ENCODE data around the gene SFXN1. TPM values are rescaled to one million over a fixed set of nuclear protein-coding genes. Genes with fewer than 3 reads are reported as not detected.

SFXN1 gene
- total and polyA plus RNA-seq, 2 experiments from 2014 or later = 50.3 to 96.4 TPM

GRCh38 chr5:175457466-175457865 lies 20.9 kb upstream of the SFXN1 start:
- DNase-seq = no peak
- TF ChIP-seq EZH2phosphoT487 (IDR thresholded peaks at IDR 0.05; ENCODE audit: insufficient read depth, low read depth) (no peak), EZH2 (IDR thresholded peaks at IDR 0.05; ENCODE audit: insufficient read depth, poor library complexity, severe bottlenecking) (no peak)
- H3K27me3 ChIP-seq (replicated peaks; ENCODE audit: insufficient read depth) = peaks cover 8% of the 10 kb centered on the region; the same call in 1 of the 2 replicates
- no peak overlapping the region for H3K27ac ChIP-seq
- no peak overlapping the region for H3K9ac ChIP-seq
- H3K9me3 ChIP-seq (ENCODE audit: low read depth) = no peaks in the 10 kb centered on the region
- no peaks in the 10 kb centered on the region for H3K36me3 ChIP-seq (ENCODE audit: low read depth)
- in situ Hi-C loops (cut with MboI) = no loop called here
- H4K20me1 ChIP-seq (ENCODE audit: insufficient read depth) = no peaks in the 10 kb centered on the region
- no peaks in the 10 kb centered on the region for H3K4me1 ChIP-seq (ENCODE audit: insufficient read depth)
- no peaks in the 10 kb centered on the region for H3K9me2 ChIP-seq (ENCODE audit: insufficient read depth)
- WGBS, 2 experiments (ENCODE audit: low coverage in 1 of 2, low lambda C conversion rate in 2 of 2, missing lambda C conversion rate in 2 of 2) = 16 to 34% methylated on average over 1 of the region's 1 CpG
- no peak overlapping the region for H3K4me2 ChIP-seq (ENCODE audit: unreplicated experiment)
- no peaks in the 10 kb centered on the region for H3K79me2 ChIP-seq (ENCODE audit: insufficient read depth)
- no peaks in the 10 kb centered on the region for H3F3A ChIP-seq (ENCODE audit: insufficient read depth)
- H2AFZ ChIP-seq = no peak overlapping the region
- no peak overlapping the region for H3K4me3 ChIP-seq

- H3K4me2 ChIP-seq (ENCODE audit: unreplicated experiment) = no peak overlapping the region
- no peak overlapping the region for H3K9ac ChIP-seq
- no peaks in the 10 kb centered on the region for H3K79me2 ChIP-seq (ENCODE audit: insufficient read depth)
- no peak overlapping the region for H3K27ac ChIP-seq
- no peaks in the 10 kb centered on the region for H3K9me3 ChIP-seq (ENCODE audit: low read depth)
- H3K9me2 ChIP-seq (ENCODE audit: insufficient read depth) = no peaks in the 10 kb centered on the region
- DNase-seq = peak; percentile 50
- no peak overlapping the region for H3K4me3 ChIP-seq
- no peaks in the 10 kb centered on the region for H3K36me3 ChIP-seq (ENCODE audit: low read depth)
- H3K4me1 ChIP-seq (ENCODE audit: insufficient read depth) = no peaks in the 10 kb centered on the region
- peaks cover 5% of the 10 kb centered on the region; the same call in 1 of the 2 replicates for H3K27me3 ChIP-seq (replicated peaks; ENCODE audit: insufficient read depth)
- no peak overlapping the region for H2AFZ ChIP-seq
- H3F3A ChIP-seq (ENCODE audit: insufficient read depth) = no peaks in the 10 kb centered on the region
- no peak for TF ChIP-seq EZH2 (IDR thresholded peaks at IDR 0.05; ENCODE audit: insufficient read depth, poor library complexity, severe bottlenecking)
- no peak for TF ChIP-seq EZH2phosphoT487 (IDR thresholded peaks at IDR 0.05; ENCODE audit: insufficient read depth, low read depth)
- WGBS, 2 experiments (ENCODE audit: low coverage in 1 of 2, low lambda C conversion rate in 2 of 2, missing lambda C conversion rate in 2 of 2) = 42 to 44% methylated on average over 7 of the region's 7 CpGs
- in situ Hi-C loops (cut with MboI) = no loop called here
- H4K20me1 ChIP-seq (ENCODE audit: insufficient read depth) = no peaks in the 10 kb centered on the region
These were observed 18.2 kb upstream of the SFXN1 start for GRCh38 chr5:175460126-175460525.

- Histone ChIP-seq H3K9me2 (ENCODE audit: insufficient read depth) (no peaks in the 10 kb centered on the region), H3K27me3 (replicated peaks; ENCODE audit: insufficient read depth) (peaks cover 5% of the 10 kb centered on the region; the same call in 1 of the 2 replicates), H4K20me1 (ENCODE audit: insufficient read depth) (no peaks in the 10 kb centered on the region), H3K4me2 (ENCODE audit: unreplicated experiment) (no peak overlapping the region), H3F3A (ENCODE audit: insufficient read depth) (no peaks in the 10 kb centered on the region), H3K9ac (no peak overlapping the region), H3K4me3 (no peak overlapping the region), H3K79me2 (ENCODE audit: insufficient read depth) (no peaks in the 10 kb centered on the region), H3K9me3 (ENCODE audit: low read depth) (no peaks in the 10 kb centered on the region), H3K4me1 (ENCODE audit: insufficient read depth) (no peaks in the 10 kb centered on the region), H3K36me3 (ENCODE audit: low read depth) (no peaks in the 10 kb centered on the region), H3K27ac (no peak overlapping the region), H2AFZ (no peak overlapping the region)
- 47 to 54% methylated on average over 2 of the region's 2 CpGs for WGBS, 2 experiments (ENCODE audit: low coverage in 1 of 2, low lambda C conversion rate in 2 of 2, missing lambda C conversion rate in 2 of 2)
- no peak for DNase-seq
- in situ Hi-C loops (cut with MboI) = no loop called here
- TF ChIP-seq EZH2phosphoT487 (IDR thresholded peaks at IDR 0.05; ENCODE audit: insufficient read depth, low read depth) (no peak), EZH2 (IDR thresholded peaks at IDR 0.05; ENCODE audit: insufficient read depth, poor library complexity, severe bottlenecking) (no peak)
These were observed 17.8 kb upstream of the SFXN1 start for GRCh38 chr5:175460552-175460951.

GRCh38 chr5:175461370-175461769 lies 17.0 kb upstream of the SFXN1 start:
- no peak overlapping the region for H3K4me2 ChIP-seq (ENCODE audit: unreplicated experiment)
- no peaks in the 10 kb centered on the region for H3K79me2 ChIP-seq (ENCODE audit: insufficient read depth)
- peaks cover 5% of the 10 kb centered on the region; the same call in 1 of the 2 replicates for H3K27me3 ChIP-seq (replicated peaks; ENCODE audit: insufficient read depth)
- no peaks in the 10 kb centered on the region for H3K9me2 ChIP-seq (ENCODE audit: insufficient read depth)
- H2AFZ ChIP-seq = no peak overlapping the region
- no peaks in the 10 kb centered on the region for H3K36me3 ChIP-seq (ENCODE audit: low read depth)
- no peaks in the 10 kb centered on the region for H3K4me1 ChIP-seq (ENCODE audit: insufficient read depth)
- no peak for DNase-seq
- H3K4me3 ChIP-seq = no peak overlapping the region
- in situ Hi-C loops (cut with MboI) = no loop called here
- no peaks in the 10 kb centered on the region for H3K9me3 ChIP-seq (ENCODE audit: low read depth)
- TF ChIP-seq EZH2 (IDR thresholded peaks at IDR 0.05; ENCODE audit: insufficient read depth, poor library complexity, severe bottlenecking) = no peak
- TF ChIP-seq EZH2phosphoT487 (IDR thresholded peaks at IDR 0.05; ENCODE audit: insufficient read depth, low read depth) = no peak
- H3K9ac ChIP-seq = no peak overlapping the region
- H3K27ac ChIP-seq = no peak overlapping the region
- H4K20me1 ChIP-seq (ENCODE audit: insufficient read depth) = no peaks in the 10 kb centered on the region
- WGBS, 2 experiments (ENCODE audit: low coverage in 1 of 2, low lambda C conversion rate in 2 of 2, missing lambda C conversion rate in 2 of 2) = 57 to 63% methylated on average over 13 of the region's 13 CpGs
- H3F3A ChIP-seq (ENCODE audit: insufficient read depth) = no peaks in the 10 kb centered on the region

GRCh38 chr5:175463641-175464040 lies 14.7 kb upstream of the SFXN1 start:
- Histone ChIP-seq H4K20me1 (ENCODE audit: insufficient read depth) (no peaks in the 10 kb centered on the region), H3K36me3 (ENCODE audit: low read depth) (no peaks in the 10 kb centered on the region), H3K4me2 (ENCODE audit: unreplicated experiment) (no peak overlapping the region), H3K9me2 (ENCODE audit: insufficient read depth) (no peaks in the 10 kb centered on the region), H3K27ac (no peak overlapping the region), H3K9me3 (ENCODE audit: low read depth) (no peaks in the 10 kb centered on the region), H3K9ac (no peak overlapping the region), H3F3A (ENCODE audit: insufficient read depth) (no peaks in the 10 kb centered on the region), H3K4me3 (no peak overlapping the region), H3K27me3 (replicated peaks; ENCODE audit: insufficient read depth) (peaks cover 20% of the 10 kb centered on the region), H3K4me1 (ENCODE audit: insufficient read depth) (no peaks in the 10 kb centered on the region), H2AFZ (no peak overlapping the region), H3K79me2 (ENCODE audit: insufficient read depth) (no peaks in the 10 kb centered on the region)
- 24 to 38% methylated on average over 3 of the region's 3 CpGs for WGBS, 2 experiments (ENCODE audit: low coverage in 1 of 2, low lambda C conversion rate in 2 of 2, missing lambda C conversion rate in 2 of 2)
- no peak for TF ChIP-seq EZH2phosphoT487 (IDR thresholded peaks at IDR 0.05; ENCODE audit: insufficient read depth, low read depth)
- DNase-seq = no peak
- in situ Hi-C loops (cut with MboI) = no loop called here
